Panc1 (cell line): ENCODE data around the gene GRID2. TPM values are rescaled to one million over a fixed set of nuclear protein-coding genes. Genes with fewer than 3 reads are reported as not detected.

Experiments used
- ATAC-seq: fragments of 200-7000 bp; cut with Tn5 transposase; 2 replicates; pipeline ENCODE4 v1.9.1; 2020; ENCODE audit warnings: mild to moderate bottlenecking, moderate library complexity
- BruUV-seq: library from RNA; stranded (reverse); fragments of 400-500 nt; replicated peaks from 2 replicates; lab custom pipeline; 2021; lab: Mats Ljungman, UMichigan
- CTCF ChIA-PET: fragments of 300-600 bp; sonication (Branson Sonifier 250); formaldehyde crosslinking; loops from one replicate; lab custom pipeline; 2022; ENCODE audit warnings: antibody characterized with exemption; lab: Charles Lee
- POLR2A ChIA-PET: fragments of 300-600 bp; sonication (Branson Sonifier 250); formaldehyde crosslinking; loops from one replicate; lab custom pipeline; 2022; ENCODE audit warnings: antibody characterized with exemption; lab: Charles Lee
- DNase-seq: peaks from one replicate; pipeline ENCODE4 v3.0.0-alpha.2; 2010; ENCODE audit warnings: low read depth, low spot score
- H3K27ac ChIP-seq: 2 replicates; pipeline ENCODE4 v1.5.1; 2011; ENCODE audit warnings: mild to moderate bottlenecking, low read length, inconsistent platforms
- H3K27me3 ChIP-seq: fragments of 200-500 bp; sonication (Bioruptor generic); 2 replicates; pipeline ENCODE4 v1.6.0; 2014; ENCODE audit warnings: low read length, inconsistent platforms; ENCODE audit not compliant: control insufficient read depth, insufficient read depth
- H3K36me3 ChIP-seq: fragments of 200-500 bp; sonication (Bioruptor generic); 2 replicates; pipeline ENCODE4 v1.5.1; 2014; ENCODE audit warnings: inconsistent platforms, mild to moderate bottlenecking, low read length, moderate library complexity; ENCODE audit not compliant: control insufficient read depth, insufficient read depth
- H3K4me1 ChIP-seq: 2 replicates; pipeline ENCODE4 v1.5.1; 2011; ENCODE audit warnings: inconsistent platforms, mild to moderate bottlenecking, low read length, moderate library complexity; ENCODE audit not compliant: control insufficient read depth, insufficient read depth
- H3K4me3 ChIP-seq, 2 experiments: 2 replicates each; pipeline ENCODE4 v1.5.1; 2011 to 2012; ENCODE audit warnings: low read depth in 2 of 2, low read length in 2 of 2, mild to moderate bottlenecking in 2 of 2, inconsistent platforms in 1 of 2, moderate library complexity in 1 of 2
- H3K9me3 ChIP-seq: fragments of 200-500 bp; sonication (Bioruptor generic); 2 replicates; pipeline ENCODE4 v1.5.1; 2014; ENCODE audit warnings: low read depth, mild to moderate bottlenecking, inconsistent platforms, low read length, moderate library complexity; ENCODE audit not compliant: control insufficient read depth, insufficient read depth
- CTCF ChIP-seq: fragments of 450-650 bp; IDR thresholded peaks from 2 replicates; pipeline ENCODE4 v1.5.1; 2017; ENCODE audit warnings: mild to moderate bottlenecking
- POLR2AphosphoS5 ChIP-seq: IDR thresholded peaks from 2 replicates; pipeline ENCODE4 v1.6.1; 2012; ENCODE audit warnings: mild to moderate bottlenecking, low read depth, low read length, moderate library complexity
- REST ChIP-seq, 2 experiments: IDR thresholded peaks; 2 replicates each; pipeline ENCODE4 v1.6.1; 2011 to 2012; ENCODE audit warnings: low read depth in 2 of 2, control low read depth in 1 of 2, low read length in 1 of 2, mild to moderate bottlenecking in 1 of 2, moderate library complexity in 1 of 2; ENCODE audit not compliant: insufficient read depth in 1 of 2
- SIN3A ChIP-seq: IDR thresholded peaks from 2 replicates; pipeline ENCODE4 v1.6.1; 2012; ENCODE audit warnings: low read depth, mild to moderate bottlenecking, low read length, moderate library complexity, borderline replicate concordance; ENCODE audit not compliant: insufficient read depth
- TCF7L2 ChIP-seq: IDR thresholded peaks from 2 replicates; pipeline ENCODE4 v1.6.1; 2011; ENCODE audit warnings: mild to moderate bottlenecking, low read depth, low read length, inconsistent platforms
- in situ Hi-C: cut with HindIII; loops from 2 replicates; pipeline ENCODE4 v1.10.0; 2016; ENCODE audit warnings: low sequenced_read_pairs, low pct_unique_long_range_greater_than_20kb
- intact Hi-C: fragments of 100-400 bp; cut with micrococcal nuclease; formaldehyde crosslinking; loops from one replicate; pipeline ENCODE4 v1.10.0; 2022; ENCODE audit not compliant: unreplicated experiment
- total RNA-seq: library from RNA; stranded (reverse); gene quantifications from one replicate; pipeline ENCODE4 v1.2.1, GENCODE V29; 2021; ENCODE audit not compliant: unreplicated experiment

The GRID2 gene
- total RNA-seq, 1 experiment from 2014 or later: 0.08 TPM

DNA sequence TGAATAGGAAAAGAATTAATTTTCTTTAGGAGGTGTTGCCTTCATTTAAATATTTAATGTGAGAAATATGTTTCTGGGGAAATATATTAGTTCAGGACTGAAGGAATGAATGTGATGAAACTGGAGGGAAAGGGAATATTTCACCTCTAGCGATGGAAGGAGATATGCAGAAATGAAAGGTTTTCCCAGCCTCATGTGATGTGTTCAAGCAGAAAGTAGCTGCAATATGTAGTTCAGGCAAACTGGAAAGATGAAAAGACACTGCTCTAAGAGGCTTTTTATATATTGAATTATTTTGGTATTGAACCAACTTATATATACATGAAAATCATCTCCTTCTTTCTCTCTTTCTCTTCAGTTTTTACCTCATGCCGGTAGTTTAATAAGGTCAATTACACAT is 3.4 kb downstream of the GRID2 start:
- in situ Hi-C loops (no loop called here), intact Hi-C loops (no loop called here)
- ChIA-PET CTCF (no interaction called here), POLR2A (no interaction called here)
- ATAC-seq (no peak), DNase-seq (no peak)
- H3K27me3 ChIP-seq: peaks cover 9% of the 10 kb centered on the region
- no TSS peak for BruUV-seq
- no peak overlapping the region for H3K4me3 ChIP-seq
- no peaks in the 10 kb centered on the region for H3K36me3 ChIP-seq
- H3K9me3 ChIP-seq: no peaks in the 10 kb centered on the region
- TF ChIP-seq REST (IDR thresholded peaks at IDR 0.05; ENCODE audit: insufficient read depth in 1 of 2, low read depth in 2 of 2, low read length in 1 of 2) (no peak), TCF7L2 (no peak), POLR2AphosphoS5 (no peak), CTCF (no peak), SIN3A (no peak)
- no peak overlapping the region for H3K27ac ChIP-seq
- H3K4me1 ChIP-seq: peaks cover 6% of the 10 kb centered on the region

DNA sequence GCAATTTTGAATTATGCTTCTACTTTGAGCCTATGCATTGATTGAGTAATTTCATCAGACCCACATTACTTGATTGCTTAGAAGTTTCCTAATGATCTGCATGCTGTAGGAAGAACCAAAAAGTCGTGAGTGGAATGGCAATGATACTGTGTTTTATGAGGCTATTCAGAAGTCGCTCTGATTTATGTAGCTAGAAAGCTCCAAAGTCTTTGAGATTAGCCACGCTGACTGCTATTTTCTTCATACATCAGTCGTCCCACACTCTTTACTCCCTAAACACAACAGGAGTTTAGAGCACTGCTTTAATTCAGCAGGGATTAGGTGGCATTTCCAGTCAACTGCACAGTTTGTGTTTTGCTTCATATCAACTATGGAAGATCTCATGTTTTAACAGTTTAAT is 4.1 kb downstream of the GRID2 start:
- in situ Hi-C loops (no loop called here), intact Hi-C loops (no loop called here)
- Histone ChIP-seq H3K4me1 (peaks cover 6% of the 10 kb centered on the region), H3K27ac (no peak overlapping the region), H3K9me3 (no peaks in the 10 kb centered on the region), H3K4me3 (no peak overlapping the region), H3K36me3 (no peaks in the 10 kb centered on the region), H3K27me3 (peaks cover 9% of the 10 kb centered on the region)
- TF ChIP-seq CTCF (no peak), TCF7L2 (no peak), REST (IDR thresholded peaks at IDR 0.05; ENCODE audit: insufficient read depth in 1 of 2, low read depth in 2 of 2, low read length in 1 of 2) (no peak), POLR2AphosphoS5 (no peak), SIN3A (no peak)
- ChIA-PET CTCF (no interaction called here), POLR2A (no interaction called here)
- DNase-seq (no peak), ATAC-seq (no peak)
- BruUV-seq: no TSS peak
